Endodermal cell (in vitro differentiated cells): ENCODE data around the gene CPEB3. TPM values are rescaled to one million over a fixed set of nuclear protein-coding genes. Genes with fewer than 3 reads are reported as not detected.

ENCODE experiments used
- DNase-seq: peaks from one replicate; pipeline ENCODE4 v3.0.0-alpha.2; 2017
- H3K27ac ChIP-seq: 2 replicates; pipeline ENCODE4 v1.5.1; 2013; ENCODE audit warnings: mild to moderate bottlenecking, low read depth, low read length, moderate library complexity
- H3K27me3 ChIP-seq: 2 replicates; pipeline ENCODE4 v1.6.1; 2013; ENCODE audit warnings: mild to moderate bottlenecking, low read length, moderate library complexity; ENCODE audit not compliant: insufficient read depth, control insufficient read depth, poor library complexity, severe bottlenecking
- H3K36me3 ChIP-seq: 2 replicates; pipeline ENCODE4 v1.7.0; 2013; ENCODE audit warnings: mild to moderate bottlenecking, low read length, moderate library complexity; ENCODE audit not compliant: control insufficient read depth, insufficient read depth
- H3K4me1 ChIP-seq: one replicate; pipeline ENCODE4 v1.7.0; 2013; ENCODE audit warnings: low read length; ENCODE audit not compliant: control insufficient read depth, insufficient read depth
- H3K4me3 ChIP-seq: 2 replicates; pipeline ENCODE4 v1.5.1; 2013; ENCODE audit warnings: mild to moderate bottlenecking, low read length, moderate library complexity
- H3K9ac ChIP-seq: 2 replicates; pipeline ENCODE4 v1.6.1; 2013; ENCODE audit warnings: mild to moderate bottlenecking, low read length, moderate library complexity; ENCODE audit not compliant: poor library complexity, severe bottlenecking; ENCODE audit errors: extremely low read depth
- H3K9me3 ChIP-seq: 2 replicates; pipeline ENCODE4 v1.6.1; 2013; ENCODE audit warnings: mild to moderate bottlenecking, low read length, moderate library complexity; ENCODE audit not compliant: control insufficient read depth
- H3K27ac Mint-ChIP-seq: 2 replicates; pipeline ENCODE4 v1.8.0; 2020; ENCODE audit warnings: mixed read lengths
- H3K27me3 Mint-ChIP-seq: 2 replicates; pipeline ENCODE4 v1.8.0; 2021; ENCODE audit warnings: mild to moderate bottlenecking, mixed read lengths; ENCODE audit not compliant: insufficient read depth
- H3K36me3 Mint-ChIP-seq: 2 replicates; pipeline ENCODE4 v1.8.0; 2020; ENCODE audit warnings: low read depth, mixed read lengths
- H3K4me1 Mint-ChIP-seq: 2 replicates; pipeline ENCODE4 v1.8.0; 2020; ENCODE audit warnings: mixed read lengths
- H3K4me3 Mint-ChIP-seq: 2 replicates; pipeline ENCODE4 v1.8.0; 2020; ENCODE audit warnings: mild to moderate bottlenecking, moderate library complexity, mixed read lengths
- H3K9me3 Mint-ChIP-seq: 2 replicates; pipeline ENCODE4 v1.8.0; 2020; ENCODE audit warnings: mild to moderate bottlenecking, mixed read lengths
- WGBS, 2 experiments: methylation state at CpG; one replicate each; pipeline versions ENCODE4 v1.1.5 to v1.1.7; 2013; ENCODE audit warnings: missing lambda C conversion rate in 2 of 2, mixed read lengths in 1 of 2; ENCODE audit not compliant: insufficient coverage in 1 of 2, insufficient read length in 1 of 2; 5-methylcytosine and 5-hydroxymethylcytosine counted together
- total RNA-seq, 2 donors: library from RNA; stranded (reverse); fragmentation: NEBNext Ultra II Directional in 1 of 2; extraction: Animal tissue kit (Norgen Biotek cat#: 25700) in 1 of 2; gene quantifications; 2 replicates in 1 of 2; 3 replicates in 1 of 2; pipeline ENCODE4 v1.2.1, GENCODE V29; 2021
- TF ChIP-seq, protein P1 (sequence below): fragments of 200-600 bp; sonication (generic); conservative IDR thresholded peaks from 2 replicates; pipeline ENCODE4 v1.5.0; 2021; ENCODE audit warnings: antibody characterized with exemption, mild to moderate bottlenecking

Gene CPEB3
- total RNA-seq, 2 donors from 2014 or later: 1.1 to 1.3 TPM

- Mint-ChIP-seq H3K4me3 (no peak overlapping the region), H3K27me3 (no peaks in the 10 kb centered on the region), H3K36me3 (no peaks in the 10 kb centered on the region), H3K4me1 (peaks cover 10% of the 10 kb centered on the region), H3K27ac (no peak overlapping the region), H3K9me3 (no peaks in the 10 kb centered on the region)
- Histone ChIP-seq H3K27me3 (no peaks in the 10 kb centered on the region), H3K27ac (no peak overlapping the region), H3K9ac (no peak overlapping the region), H3K4me3 (no peak overlapping the region), H3K4me1 (no peaks in the 10 kb centered on the region), H3K9me3 (no peaks in the 10 kb centered on the region), H3K36me3 (no peaks in the 10 kb centered on the region)
- DNase-seq: no peak
- TF ChIP-seq, protein P1, sequence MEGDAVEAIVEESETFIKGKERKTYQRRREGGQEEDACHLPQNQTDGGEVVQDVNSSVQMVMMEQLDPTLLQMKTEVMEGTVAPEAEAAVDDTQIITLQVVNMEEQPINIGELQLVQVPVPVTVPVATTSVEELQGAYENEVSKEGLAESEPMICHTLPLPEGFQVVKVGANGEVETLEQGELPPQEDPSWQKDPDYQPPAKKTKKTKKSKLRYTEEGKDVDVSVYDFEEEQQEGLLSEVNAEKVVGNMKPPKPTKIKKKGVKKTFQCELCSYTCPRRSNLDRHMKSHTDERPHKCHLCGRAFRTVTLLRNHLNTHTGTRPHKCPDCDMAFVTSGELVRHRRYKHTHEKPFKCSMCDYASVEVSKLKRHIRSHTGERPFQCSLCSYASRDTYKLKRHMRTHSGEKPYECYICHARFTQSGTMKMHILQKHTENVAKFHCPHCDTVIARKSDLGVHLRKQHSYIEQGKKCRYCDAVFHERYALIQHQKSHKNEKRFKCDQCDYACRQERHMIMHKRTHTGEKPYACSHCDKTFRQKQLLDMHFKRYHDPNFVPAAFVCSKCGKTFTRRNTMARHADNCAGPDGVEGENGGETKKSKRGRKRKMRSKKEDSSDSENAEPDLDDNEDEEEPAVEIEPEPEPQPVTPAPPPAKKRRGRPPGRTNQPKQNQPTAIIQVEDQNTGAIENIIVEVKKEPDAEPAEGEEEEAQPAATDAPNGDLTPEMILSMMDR: no peak
These were observed 214.2 kb downstream of the CPEB3 start for GRCh38 chr10:92076722-92077121.

DNA sequence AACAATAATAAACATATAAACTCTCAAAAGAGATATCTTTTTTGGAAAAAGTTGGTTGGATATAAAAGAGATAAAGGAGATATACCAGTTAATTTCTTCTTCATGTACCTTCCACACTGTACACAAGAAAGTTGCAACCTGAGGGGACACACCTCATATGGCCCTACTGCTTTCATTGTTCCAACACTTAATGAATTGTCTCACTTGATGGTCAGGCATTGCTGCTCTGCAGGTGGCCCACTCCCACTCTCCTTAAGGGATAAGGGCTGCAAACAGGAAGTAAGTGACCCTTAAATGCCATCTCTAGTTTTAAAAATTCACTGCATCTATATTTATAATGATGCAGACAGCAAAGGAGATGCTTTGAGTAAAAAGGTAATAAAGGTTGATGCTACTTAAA lies 215.0 kb downstream of the CPEB3 start:
- Histone ChIP-seq H3K36me3 (no peaks in the 10 kb centered on the region), H3K27ac (no peak overlapping the region), H3K4me1 (no peaks in the 10 kb centered on the region), H3K4me3 (no peak overlapping the region), H3K27me3 (no peaks in the 10 kb centered on the region), H3K9ac (no peak overlapping the region), H3K9me3 (no peaks in the 10 kb centered on the region)
- Mint-ChIP-seq H3K36me3 (no peaks in the 10 kb centered on the region), H3K4me1 (peaks cover 10% of the 10 kb centered on the region), H3K27me3 (no peaks in the 10 kb centered on the region), H3K4me3 (no peak overlapping the region), H3K27ac (no peak overlapping the region), H3K9me3 (no peaks in the 10 kb centered on the region)
- no peak for DNase-seq
- TF ChIP-seq, protein P1: no peak

DNA sequence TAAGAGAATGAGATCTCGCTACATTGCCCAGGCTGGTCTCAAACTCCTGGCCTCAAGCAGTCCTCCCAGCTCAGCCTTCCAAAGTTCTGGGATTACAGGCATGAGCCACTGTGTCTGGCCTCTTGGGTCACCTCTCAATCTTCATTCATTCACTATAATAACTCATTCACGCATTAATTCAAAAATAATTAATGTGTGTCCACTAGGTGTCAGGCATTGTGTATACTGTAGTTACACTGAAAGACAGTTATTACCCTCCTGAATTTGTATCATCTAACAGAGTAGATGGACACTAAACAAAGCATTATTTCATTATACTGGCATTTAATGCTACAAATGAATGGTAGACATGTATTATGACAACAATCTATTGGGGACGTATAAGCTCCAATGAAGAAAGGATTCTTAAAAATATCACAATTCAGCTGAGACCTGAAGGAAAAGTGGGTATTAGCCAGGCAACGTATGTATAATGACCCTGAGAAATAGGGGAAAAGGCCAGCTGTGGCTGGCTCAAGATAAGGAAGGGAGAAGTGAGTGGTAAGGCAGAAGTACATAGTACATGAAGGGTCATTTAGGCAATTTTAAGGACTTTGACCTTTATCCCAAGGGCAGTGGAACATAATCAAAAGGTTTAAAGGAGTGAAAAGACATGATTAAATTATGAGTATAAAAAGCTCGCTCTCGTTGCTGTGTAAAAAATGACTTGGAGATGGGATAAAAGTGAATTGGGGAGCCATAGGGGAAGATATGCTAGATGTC lies 216.6 kb downstream of the CPEB3 start:
- DNase-seq: no peak
- H3K9me3 Mint-ChIP-seq: no peaks in the 10 kb centered on the region
- H3K27me3 ChIP-seq: no peaks in the 10 kb centered on the region
- no peaks in the 10 kb centered on the region for H3K36me3 Mint-ChIP-seq
- no peak overlapping the region for H3K27ac Mint-ChIP-seq
- H3K9ac ChIP-seq: no peak overlapping the region
- H3K9me3 ChIP-seq: no peaks in the 10 kb centered on the region
- WGBS, 2 experiments: 92 to 93% methylated on average over 5 to 6 of the region's 6 CpGs
- H3K36me3 ChIP-seq: no peaks in the 10 kb centered on the region
- no peak overlapping the region for H3K4me3 ChIP-seq
- no peaks in the 10 kb centered on the region for H3K4me1 ChIP-seq
- H3K27me3 Mint-ChIP-seq: no peaks in the 10 kb centered on the region
- TF ChIP-seq, protein P1: no peak
- peaks cover 10% of the 10 kb centered on the region for H3K4me1 Mint-ChIP-seq
- no peak overlapping the region for H3K4me3 Mint-ChIP-seq
- no peak overlapping the region for H3K27ac ChIP-seq
